GM19467 (cell line): ENCODE measurements around the gene ELOVL7.
"Not testable (repeated sequence)": the region's sequence is repeated elsewhere in the genome, so short reads cannot be mapped to it uniquely, and the experiment has no call there.

ENCODE experiments used
- ATAC-seq: cut with Tn5 transposase; IDR thresholded peaks from one replicate; pipeline ENCODE4 v1.9.1; 2021; ENCODE audit warnings: mild to moderate bottlenecking, moderate library complexity; ENCODE audit not compliant: unreplicated experiment

The ELOVL7 gene

DNA sequence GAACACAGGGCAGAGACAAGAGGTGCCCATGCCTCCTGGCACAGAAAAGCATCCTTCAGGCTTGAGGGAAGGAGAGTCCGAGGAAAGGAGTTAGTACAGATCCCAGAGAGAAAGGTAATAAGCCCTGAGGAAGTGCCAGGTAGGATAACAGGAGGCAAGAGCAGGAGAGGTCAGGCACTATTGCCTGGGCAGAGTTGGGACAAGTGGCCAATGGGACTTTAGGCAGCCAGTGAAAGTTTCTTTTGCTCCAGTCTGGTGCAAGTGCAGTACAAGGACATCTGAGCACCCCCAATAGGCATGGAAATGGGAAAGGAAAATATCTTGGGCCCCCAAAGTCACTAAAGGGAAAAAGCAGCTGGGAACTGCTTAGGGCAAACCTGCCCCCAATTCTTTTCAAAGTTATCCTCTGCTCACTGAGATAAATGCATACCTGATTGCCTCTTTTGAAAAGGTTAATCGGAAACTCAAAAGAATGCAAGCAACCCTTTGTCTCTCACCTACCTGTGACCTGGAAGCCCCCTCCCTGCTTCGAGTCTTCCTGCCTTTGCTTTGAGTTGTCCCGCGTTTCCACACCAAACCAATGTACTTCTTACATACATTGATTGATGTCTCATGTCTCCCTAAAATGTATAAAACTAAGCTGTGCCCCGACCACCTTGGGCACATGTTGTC lies 46.5 kb downstream of the ELOVL7 start:
- ATAC-seq: no peak

DNA sequence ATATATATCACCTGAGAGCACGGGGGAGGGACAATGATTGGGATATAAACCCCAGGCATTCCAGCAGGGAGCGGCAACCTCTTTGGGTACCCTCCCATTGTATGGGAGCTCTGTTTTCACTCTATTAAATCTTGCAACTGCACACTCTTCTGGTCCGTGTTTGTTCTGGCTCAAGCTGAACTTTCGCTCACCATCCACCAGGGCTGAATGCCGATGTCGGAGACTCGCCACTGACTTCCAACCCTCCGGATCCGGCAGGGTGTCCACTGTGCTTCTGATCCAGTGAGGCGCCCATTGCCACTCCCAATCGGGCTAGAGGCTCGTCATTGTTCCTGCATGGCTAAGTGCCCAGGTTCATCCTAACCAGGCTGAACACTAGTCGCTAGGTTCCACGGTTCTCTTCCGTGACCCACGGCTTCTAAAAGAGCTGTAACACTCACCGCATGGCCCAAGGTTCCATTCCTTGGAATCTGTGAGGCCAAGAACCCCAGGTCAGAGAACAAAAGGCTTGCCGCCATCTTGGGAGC lies 48.6 kb downstream of the ELOVL7 start:
- not testable (repeated sequence) for ATAC-seq

DNA sequence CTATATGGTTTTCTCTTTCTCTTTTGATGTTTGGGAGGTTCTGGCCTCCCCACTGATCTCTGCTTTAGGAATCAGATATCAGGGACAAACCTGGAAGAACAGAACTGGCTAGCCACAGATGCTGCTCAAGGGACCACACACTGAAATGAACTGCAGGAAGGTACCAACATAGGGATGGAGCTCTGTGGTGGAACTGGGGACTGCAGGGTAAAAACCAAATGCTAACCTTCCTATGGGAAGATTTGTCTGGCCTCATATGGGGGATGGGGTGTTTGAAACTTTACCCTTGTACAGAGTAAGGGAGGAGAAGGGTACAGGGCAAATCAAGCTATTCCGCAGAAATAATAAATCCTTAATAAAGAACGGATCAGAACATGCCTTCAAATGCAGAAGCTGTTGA lies 49.4 kb downstream of the ELOVL7 start:
- ATAC-seq: no peak

DNA sequence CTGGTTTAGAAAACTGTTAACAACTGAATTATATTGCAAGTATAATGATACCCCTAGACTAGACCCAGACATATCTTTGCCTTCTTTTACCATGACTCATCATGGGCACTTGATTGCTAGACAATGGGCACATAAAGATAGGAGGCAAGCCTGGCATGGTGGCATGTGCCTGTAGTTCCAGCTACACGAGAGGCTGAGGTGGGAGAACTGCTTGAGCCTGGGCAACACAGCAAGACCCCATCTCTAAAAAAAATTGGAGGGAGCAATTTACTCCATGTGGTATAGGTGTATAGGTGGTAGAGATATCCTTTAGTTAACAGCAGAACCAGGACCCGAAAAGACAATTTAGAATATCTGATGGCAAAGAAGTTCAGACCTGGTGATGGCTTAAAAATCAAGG lies 51.6 kb downstream of the ELOVL7 start:
- no peak for ATAC-seq

DNA sequence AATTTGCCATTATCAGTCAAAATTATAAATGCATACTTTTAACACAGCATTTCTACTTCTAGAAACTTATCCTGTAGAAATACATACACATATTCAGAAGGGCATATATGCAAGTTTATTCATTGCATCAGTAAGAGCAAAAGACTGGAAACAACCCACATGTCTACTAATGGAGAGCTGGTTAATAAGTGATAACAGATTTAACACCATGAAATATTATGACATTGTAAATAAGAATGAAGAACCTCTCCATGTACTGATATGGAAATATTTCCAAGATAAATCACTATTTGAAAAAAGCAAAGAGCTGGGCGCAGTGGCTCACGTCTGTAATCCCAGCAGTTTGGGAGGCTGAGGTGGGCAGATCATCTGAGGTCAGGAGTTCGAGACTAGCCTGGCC lies 54.5 kb downstream of the ELOVL7 start:
- no peak for ATAC-seq

DNA sequence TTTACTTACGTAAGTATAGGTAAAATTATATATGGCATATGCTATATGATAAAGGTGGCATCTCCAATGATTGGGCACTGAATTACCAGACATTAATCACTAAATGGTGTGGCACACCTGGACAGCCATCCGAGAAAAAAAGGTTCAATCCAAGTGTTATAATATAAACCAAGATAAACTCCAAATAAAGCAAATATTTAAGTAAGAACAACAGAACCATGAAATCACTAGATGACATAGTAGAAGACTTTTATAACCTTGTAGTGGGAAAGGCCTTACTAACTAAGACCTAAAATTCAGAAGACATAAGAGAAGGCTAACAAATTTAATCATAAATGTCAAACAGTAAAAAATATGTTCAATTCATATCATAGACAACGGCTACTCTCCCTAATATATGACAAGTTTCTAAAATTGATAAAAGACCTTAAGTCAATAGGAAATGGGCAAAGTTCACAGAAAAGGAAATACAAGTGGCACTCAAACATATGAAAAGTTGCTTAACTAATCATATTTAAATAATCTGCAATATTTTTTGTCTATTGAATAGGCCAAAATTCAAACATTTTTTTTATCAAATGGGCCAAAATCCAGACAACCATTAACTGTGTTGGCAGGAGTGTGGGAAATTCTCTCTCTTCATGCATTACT lies 55.1 kb downstream of the ELOVL7 start:
- no peak for ATAC-seq

DNA sequence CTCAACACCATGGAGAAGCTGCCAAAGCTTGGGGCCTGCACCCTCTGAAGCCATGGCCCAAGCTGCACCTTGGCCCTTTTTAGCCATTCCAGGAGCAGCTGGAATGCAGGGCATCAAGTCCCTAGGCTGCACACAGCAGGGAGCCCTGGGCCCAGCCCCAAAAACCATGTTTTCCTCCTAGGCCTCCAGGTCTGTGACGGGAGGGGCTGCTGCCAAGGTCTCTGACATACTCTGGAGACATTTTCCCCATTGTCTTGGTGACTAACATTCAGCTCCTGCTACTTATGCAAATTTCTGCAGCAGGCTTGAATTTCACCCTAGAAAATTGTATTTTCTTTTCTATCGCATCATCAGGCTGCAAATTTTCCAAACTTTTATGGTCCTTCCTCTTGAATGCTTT lies 64.6 kb downstream of the ELOVL7 start:
- ATAC-seq: no peak

DNA sequence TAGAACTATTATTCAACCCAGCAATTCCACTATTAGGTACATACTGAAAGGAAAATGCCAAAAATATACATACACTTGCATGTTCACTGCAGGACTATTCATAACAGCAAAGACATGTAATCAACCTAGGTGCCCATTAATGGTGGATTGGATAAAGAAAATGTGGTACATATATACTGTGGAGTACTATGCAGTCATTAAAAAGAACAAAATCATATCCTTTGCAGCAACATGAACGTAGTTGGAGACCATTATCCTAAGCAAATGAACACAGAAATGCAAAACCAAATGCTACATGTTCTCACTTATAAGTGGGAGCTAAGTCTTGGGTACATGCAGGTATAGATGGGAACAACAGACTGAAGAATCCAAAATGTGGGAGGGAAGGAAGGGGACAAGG lies 67.7 kb downstream of the ELOVL7 start:
- ATAC-seq: no peak

DNA sequence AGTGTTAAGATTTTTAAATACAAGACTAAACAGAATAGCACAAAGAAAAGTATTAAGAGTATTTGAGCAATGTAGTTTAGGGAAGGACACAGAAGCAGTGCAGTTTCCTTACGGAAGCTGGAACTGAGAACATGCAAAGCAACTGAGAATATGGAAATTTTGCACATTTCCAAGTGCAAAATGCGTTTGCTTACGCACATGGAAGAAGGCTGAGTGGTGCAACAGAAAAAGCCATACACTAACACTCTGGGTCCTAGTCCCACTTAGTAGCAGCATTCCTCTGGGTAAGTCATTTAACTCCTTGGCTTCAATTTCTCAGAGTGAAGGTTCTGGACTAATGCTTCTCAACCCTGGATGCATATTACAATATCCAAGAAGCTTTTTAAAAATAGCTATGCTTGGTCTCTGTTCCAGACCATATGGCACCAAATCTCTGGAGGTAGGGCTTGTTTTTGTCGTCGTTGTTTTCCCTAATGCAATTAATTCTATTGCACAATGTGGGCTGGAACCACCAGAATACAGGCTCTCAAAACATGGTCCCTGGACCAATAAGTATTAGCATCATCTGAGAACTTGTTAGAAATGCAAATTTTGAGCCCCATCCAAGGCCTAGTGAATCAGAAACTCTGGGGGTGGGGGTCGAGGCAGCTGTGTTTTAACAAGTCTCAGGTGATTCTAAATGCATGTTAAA lies 78.9 kb downstream of the ELOVL7 start:
- ATAC-seq: no peak

DNA sequence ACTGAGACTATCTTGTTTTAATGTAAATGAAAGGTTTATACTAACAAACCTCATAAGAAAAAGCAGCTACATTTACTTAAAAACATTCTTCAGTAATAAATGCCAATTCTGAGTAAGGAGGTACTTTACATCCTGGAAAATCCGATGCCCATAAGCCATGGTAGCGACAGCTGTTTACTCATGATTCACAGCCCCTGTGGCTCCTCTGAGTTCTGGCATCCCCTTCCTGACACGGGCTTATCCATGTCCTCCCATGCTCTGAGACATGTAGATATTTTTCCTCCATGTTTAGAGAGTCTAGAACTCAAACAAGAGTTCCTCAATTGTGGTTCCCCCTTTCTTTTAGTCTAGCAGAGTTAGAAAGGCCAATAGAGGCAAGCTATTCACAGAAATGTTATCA lies 81.0 kb downstream of the ELOVL7 start:
- no peak for ATAC-seq

DNA sequence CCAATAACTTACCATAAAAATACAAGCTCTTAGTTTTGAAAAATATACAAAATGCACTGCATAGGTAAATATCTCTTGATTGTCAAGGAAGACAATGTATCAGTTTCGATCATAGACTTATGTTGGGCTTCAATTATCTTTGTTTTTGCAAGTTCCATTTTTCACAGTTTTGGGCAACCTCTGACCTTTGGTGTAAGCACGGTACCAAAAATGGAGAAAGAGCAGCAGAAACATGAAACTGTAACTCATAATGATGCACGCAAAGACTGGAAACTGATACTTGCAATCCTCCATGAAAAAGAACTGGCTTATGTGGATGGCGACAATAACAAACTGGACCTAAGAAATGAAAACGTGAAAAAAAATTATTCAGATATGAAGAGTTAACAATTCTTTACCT lies 89.6 kb downstream of the ELOVL7 start:
- no peak for ATAC-seq

DNA sequence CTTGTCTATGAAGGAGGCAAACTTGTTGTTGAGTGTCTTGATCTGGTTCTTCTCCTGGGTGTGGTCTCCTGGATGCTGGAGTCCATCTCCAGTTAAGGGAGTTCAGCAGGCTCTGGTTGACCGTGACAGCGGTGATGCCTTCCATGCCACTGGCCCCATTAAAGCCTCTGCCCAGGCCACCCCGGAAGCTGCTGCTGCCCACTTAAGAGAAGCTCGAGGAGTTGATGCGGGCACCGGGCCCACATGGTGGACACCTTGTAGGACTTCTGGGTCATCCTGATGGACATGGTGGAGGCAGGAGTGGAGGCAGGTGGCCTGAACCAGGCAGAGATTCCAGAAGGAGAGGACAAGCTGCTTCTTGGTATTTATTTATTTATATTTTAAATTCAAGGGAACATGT lies 99.4 kb downstream of the ELOVL7 start:
- ATAC-seq: no peak

DNA sequence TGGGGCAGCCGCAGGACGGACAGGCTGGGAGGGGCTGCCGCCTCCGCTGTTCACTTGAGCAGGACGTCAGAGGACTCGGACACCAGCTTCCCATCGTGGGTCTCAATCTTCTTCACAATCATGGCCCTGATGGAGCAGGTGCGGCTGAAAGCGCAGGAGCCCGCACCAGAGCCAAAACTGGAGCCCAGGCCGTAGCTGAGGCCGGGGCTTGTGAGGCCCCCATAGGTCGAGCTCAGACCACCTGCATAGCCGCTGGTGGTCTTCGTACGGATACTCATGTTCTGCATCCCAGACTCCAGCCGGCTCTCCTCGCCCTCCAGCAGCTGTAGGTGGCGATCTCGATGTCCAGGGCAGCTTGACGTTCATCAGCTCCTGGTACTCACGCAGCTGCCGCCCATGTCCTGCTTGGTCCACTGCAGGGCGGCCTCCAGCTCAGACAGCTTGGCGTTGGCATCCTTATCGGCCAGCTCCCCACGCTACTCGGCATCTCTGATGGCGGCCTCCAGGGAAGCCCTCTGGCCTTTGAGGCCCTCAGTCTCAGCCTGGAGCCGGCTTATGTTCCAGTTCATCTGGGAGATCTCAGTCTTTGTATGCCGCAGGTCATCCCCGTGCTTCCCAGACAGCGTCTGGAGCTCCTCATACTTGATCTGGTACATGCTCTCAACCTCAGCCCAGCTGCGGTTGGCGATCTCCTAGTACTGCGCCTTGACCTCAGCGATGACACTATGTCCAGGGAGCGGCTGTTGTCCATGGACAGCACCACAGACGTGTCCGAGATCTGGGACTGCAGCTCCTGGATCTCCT lies 100.4 kb downstream of the ELOVL7 start:
- no peak for ATAC-seq

DNA sequence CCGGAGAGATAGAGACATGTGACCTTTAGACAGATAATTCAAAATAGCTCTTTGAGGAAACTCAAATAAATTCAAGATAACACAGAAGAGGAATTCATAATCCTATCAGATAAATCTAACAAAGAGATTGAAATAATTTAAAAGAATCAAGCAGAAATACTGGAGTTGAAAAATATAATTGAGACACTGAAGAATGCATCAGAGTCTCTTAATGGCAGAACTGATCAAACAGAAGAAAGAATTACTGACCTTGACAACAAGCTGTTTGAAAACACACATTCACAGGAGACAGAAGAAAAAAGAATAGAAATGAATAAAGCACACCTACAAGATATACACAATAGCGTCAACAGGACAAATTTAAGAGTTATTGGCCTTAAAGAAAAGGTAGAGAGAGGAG lies 103.7 kb downstream of the ELOVL7 start:
- no peak for ATAC-seq

DNA sequence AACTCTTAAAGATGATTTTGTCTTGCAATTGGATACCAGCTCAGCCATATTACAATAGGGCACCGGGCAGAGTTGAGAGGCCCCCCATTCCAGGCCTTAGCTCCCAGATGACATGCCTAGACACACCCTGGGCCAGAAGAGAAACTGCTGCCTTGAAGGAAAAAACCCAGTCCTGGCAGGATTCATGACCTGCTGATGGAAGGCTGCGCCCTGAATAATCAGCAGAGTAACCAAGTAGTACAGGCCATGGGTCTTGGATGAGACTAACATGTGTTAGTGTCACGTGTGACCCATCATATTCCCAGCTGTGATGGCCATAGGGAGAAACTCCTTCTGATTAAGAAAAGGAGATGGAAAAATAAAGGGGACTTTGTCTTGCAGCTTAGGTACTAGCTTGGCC lies 105.1 kb downstream of the ELOVL7 start:
- no peak for ATAC-seq

DNA sequence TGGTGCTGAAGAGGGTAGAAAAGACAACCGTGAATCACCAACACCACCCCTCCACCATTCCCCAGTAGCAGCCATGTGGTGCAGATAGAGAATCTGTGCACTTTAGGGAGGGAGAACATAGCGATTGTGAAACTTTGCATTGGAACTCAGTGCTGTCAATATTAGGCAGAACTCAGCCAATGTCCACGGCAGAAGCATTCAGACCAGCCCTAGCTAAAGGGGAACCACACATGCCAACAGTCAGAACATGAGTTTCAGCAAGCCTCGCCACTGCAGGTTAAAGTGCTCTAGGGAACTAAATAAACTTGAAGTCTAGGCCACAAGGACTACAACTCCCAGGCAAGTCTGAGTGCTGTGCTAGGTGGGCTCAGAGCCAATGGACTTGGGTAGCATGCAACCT lies 105.6 kb downstream of the ELOVL7 start:
- ATAC-seq: no peak

DNA sequence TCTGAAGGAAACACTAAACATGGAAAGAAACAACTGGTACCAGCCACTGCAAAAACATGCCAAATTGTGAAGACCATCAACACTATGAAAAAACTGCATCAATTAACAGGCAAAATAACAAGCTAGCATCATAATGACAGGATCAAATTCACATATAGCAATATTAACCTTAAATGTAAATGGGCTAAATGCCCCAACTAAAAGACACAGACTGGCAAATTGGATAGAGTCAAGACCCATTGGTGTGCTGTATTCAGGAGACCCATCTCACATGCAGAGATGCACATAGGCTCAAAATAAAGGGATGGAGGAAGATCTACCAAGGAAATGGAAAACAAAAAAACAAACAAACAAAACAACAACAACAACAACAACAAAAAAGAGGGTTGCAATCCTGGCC lies 113.2 kb downstream of the ELOVL7 start:
- not testable (repeated sequence) for ATAC-seq

DNA sequence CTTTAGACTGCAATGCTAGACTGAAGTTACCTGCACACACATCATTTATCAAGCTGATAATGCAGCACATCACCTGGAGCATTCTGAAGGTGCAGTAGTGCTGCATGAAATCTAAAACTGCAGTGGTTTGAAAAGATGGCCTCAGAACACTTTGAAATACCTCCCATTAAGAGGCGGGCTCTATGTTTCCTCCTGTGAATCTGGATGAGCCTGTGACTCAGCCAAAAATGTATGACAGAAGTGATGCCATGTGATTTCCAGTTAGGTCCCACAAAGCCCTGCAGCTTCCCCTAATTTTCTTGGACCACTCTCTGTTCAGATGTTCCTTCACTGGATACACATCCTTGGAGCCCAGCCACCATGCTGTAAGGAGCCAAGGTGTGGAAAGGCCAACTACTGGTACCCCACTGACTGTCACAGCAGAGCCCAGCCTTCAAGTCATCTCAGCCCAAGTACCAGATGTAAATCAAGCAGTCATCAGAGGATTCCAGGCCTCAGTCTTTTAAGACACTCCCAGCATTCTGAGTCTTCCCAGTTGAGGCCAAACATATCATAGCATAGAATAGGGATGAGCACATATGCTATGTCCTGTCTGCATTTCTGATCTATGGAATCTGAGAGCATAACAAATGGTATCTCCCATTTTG lies 116.9 kb downstream of the ELOVL7 start:
- ATAC-seq: no peak

DNA sequence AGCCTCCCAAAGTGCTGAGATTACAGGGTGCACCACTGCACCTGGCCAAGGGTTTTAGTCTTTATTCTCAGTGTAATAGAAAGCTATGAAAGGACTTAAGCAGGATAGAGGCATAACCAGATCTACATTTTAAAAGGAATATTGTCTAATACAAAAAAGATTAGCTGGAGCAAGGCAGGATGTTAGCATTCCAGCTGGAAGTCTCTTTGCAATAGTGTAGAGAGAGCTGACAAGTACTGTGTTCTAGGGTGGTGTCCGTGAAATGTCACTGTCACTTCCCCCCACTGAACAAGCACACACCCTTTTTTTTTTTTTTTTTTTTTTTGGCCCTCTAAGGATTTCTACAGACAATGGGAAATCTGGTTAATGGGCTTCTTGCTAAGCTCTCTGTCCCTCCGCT lies 119.9 kb downstream of the ELOVL7 start:
- ATAC-seq: no peak

DNA sequence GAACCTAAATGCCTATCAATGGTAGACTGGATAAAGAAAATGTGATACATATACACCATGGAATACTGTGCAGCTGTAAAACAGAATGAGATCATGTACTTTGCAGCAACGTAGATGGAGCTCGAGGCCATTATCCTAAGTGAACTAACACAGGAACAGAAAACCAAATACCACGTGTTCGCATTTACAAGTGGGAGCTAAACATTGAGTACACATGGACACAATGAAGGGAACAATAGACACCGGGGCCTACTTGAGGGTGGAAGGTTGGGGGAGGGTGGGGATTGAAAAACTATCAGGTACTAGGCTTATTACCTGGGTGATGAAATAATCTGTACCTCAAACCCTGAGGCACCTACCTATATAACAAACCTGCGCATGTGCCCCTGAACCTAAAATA lies 121.7 kb downstream of the ELOVL7 start:
- ATAC-seq: no peak

DNA sequence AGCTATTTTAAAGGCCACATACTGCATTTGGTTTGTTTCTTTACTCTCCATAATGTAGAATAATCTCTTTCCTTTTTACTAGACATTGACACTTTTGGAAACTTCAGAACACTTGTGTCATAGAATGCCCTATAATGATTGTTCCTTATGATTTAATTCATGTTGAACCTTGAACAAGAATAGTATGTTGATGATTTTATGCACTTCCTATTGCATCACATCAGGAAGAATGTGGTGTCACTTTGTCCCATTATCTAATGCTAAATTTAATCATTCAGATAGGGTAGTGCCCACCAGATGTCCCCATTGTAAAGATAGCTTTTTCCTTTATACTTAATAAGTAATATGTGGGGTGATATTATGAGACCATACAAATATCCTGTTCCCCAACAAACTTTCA lies 124.7 kb downstream of the ELOVL7 start:
- no peak for ATAC-seq
